B cell (primary cell): ENCODE results near the gene TBC1D9B.

Experiments
- EZH2 ChIP-seq: IDR thresholded peaks from 2 replicates; pipeline ENCODE4 v1.6.1; 2012; ENCODE audit warnings: borderline replicate concordance, low read depth, mild to moderate bottlenecking, moderate library complexity, low read length; ENCODE audit not compliant: insufficient read depth, poor library complexity, severe bottlenecking
- TF ChIP-seq, protein P1 (sequence below): fragments of 200-600 bp; IDR thresholded peaks from one replicate; pipeline ENCODE4 v1.8.0; 2022; ENCODE audit warnings: antibody characterized with exemption, mild to moderate bottlenecking

DNA sequence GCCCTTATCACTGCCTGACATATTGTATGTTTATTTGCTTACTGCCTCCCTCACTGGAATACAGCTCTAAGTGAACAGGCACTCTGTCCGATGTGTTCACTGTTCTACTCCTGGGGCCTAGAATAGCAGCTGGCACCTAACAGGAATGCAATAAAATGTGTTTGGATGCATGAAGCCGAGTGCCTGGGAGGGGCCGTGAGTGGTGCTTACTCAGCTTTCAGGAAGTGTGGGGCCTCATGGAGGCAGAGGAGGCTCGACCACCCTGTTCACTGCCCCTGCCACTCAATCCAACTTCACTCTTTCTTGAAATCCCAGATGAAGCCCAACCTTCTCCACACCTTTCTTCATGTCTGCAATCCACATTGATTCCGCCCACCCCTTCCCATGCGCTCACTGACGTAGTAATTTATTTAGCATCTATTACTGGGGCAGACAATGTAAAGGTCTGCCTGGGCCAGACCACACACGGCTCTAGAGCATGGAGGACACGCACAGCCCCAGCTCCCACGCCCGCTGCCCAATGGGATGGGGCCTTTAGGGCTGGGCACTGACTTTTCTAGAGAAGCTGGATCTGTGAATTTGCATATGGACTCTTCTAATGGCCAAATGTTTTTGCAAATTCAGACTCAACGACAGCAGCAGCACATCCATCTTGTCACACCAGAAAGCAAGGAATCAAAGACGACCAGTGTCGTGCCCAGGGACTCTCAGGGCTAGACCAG lies 21.3 kb downstream of the TBC1D9B start:
- TF ChIP-seq, protein P1, sequence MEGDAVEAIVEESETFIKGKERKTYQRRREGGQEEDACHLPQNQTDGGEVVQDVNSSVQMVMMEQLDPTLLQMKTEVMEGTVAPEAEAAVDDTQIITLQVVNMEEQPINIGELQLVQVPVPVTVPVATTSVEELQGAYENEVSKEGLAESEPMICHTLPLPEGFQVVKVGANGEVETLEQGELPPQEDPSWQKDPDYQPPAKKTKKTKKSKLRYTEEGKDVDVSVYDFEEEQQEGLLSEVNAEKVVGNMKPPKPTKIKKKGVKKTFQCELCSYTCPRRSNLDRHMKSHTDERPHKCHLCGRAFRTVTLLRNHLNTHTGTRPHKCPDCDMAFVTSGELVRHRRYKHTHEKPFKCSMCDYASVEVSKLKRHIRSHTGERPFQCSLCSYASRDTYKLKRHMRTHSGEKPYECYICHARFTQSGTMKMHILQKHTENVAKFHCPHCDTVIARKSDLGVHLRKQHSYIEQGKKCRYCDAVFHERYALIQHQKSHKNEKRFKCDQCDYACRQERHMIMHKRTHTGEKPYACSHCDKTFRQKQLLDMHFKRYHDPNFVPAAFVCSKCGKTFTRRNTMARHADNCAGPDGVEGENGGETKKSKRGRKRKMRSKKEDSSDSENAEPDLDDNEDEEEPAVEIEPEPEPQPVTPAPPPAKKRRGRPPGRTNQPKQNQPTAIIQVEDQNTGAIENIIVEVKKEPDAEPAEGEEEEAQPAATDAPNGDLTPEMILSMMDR, result no peak
- TF ChIP-seq EZH2, result no peak
